Fibroblast of lung (primary cell): ENCODE results near the gene PPP1R11.

Source experiments
- EZH2 ChIP-seq: IDR thresholded peaks from 2 replicates; pipeline ENCODE4 v1.5.1; 2012; ENCODE audit warnings: low read length, control low read depth, mild to moderate bottlenecking; ENCODE audit errors: missing control alignments
- TF ChIP-seq, protein P1 (sequence below), 2 donors: IDR thresholded peaks in 1 of 2; conservative IDR thresholded peaks in 1 of 2; 1 replicate in 1 of 2; 2 replicates in 1 of 2; pipeline ENCODE4 v1.5.1; 2011 to 2012; ENCODE audit warnings: low read length in 2 of 2, control low read depth in 1 of 2, inconsistent platforms in 1 of 2, low read depth in 1 of 2, mild to moderate bottlenecking in 1 of 2

GRCh38 chr6:30041221-30041620 lies 25.8 kb upstream of the PPP1R11 start:
- TF ChIP-seq, protein P1, sequence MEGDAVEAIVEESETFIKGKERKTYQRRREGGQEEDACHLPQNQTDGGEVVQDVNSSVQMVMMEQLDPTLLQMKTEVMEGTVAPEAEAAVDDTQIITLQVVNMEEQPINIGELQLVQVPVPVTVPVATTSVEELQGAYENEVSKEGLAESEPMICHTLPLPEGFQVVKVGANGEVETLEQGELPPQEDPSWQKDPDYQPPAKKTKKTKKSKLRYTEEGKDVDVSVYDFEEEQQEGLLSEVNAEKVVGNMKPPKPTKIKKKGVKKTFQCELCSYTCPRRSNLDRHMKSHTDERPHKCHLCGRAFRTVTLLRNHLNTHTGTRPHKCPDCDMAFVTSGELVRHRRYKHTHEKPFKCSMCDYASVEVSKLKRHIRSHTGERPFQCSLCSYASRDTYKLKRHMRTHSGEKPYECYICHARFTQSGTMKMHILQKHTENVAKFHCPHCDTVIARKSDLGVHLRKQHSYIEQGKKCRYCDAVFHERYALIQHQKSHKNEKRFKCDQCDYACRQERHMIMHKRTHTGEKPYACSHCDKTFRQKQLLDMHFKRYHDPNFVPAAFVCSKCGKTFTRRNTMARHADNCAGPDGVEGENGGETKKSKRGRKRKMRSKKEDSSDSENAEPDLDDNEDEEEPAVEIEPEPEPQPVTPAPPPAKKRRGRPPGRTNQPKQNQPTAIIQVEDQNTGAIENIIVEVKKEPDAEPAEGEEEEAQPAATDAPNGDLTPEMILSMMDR (conservative IDR thresholded peaks at IDR 0.05 in 1 of 2, IDR thresholded peaks at IDR 0.05 in 1 of 2; ENCODE audit: low read depth in 1 of 2, low read length in 2 of 2) = no peak
- TF ChIP-seq EZH2 = no peak
